ENCODE measurements around the gene POR.
"Not testable (repeated sequence)": the region's sequence is repeated elsewhere in the genome, so short reads cannot be mapped to it uniquely, and the experiment has no call there.

The POR gene

DNA sequence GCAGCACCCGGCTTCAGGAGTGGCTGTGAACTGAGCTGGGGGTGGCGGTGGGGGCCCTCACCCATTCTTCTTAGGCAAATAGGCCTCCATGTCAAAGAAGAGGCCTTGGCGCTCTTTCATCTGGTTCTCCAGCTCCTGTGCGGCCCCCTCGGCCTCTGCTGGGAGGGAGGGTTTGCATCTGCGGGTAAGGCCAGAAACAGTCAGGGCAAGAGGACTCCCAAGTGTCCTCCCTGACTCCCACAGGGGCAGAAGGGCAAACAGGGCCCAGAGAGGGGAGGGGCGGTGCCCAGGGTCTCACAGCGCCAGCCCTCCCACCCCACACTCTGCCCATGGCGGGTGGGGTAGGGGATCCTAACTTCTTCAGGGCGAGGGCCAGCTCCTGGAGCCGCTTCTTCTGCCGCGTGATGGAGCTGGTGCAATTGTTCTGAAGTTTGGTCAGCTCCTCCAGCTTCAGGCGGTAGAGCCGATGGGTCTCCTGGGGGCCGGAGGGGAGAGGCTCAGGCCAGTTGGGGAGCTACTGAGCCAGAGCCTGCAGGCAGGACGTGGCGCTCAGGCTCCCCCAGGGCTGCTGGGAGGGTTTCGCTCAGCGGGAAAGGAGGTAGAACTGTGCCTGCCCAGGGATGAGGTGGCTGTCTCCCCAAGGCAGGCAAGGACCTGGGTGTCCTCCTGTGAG, 77.3 kb downstream of the POR start:
- no peak for DNase-seq (ENCODE audit: low read depth)

DNA sequence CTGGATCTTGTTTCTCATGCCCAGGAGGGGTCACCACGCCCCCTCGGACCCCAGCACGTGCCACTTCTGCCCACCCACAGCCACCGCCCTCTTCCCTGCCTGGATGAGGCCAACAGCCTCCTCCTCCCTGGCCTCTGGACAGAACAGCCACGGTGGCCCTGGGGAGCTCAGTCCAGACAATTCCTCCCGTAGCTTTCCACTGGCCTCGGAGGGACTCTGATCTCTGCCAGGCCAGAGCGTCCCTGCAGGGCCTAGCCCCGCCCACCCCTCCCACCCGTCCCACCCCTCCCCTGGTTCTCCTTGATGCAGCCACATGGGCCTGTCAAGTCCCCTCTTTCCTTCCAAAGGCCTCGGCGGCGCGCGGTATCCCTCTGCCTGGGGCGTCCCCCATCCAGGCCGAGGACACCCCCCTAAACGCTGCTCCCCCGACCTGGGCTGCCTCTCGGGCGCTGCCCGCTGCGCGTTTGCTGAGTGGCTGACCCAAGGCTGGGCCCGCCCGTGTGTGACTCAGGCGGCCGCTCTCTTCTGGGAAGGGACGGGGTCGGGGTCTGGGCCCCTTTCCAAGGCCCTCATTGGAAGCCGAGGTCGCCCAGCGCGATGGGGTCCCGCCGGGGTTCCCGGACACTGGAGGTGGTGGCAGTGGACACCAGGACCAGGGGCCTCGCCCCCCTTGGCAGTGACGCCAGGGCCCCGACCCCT, 78.9 kb downstream of the POR start:
- no peak for DNase-seq (ENCODE audit: low read depth)

DNA sequence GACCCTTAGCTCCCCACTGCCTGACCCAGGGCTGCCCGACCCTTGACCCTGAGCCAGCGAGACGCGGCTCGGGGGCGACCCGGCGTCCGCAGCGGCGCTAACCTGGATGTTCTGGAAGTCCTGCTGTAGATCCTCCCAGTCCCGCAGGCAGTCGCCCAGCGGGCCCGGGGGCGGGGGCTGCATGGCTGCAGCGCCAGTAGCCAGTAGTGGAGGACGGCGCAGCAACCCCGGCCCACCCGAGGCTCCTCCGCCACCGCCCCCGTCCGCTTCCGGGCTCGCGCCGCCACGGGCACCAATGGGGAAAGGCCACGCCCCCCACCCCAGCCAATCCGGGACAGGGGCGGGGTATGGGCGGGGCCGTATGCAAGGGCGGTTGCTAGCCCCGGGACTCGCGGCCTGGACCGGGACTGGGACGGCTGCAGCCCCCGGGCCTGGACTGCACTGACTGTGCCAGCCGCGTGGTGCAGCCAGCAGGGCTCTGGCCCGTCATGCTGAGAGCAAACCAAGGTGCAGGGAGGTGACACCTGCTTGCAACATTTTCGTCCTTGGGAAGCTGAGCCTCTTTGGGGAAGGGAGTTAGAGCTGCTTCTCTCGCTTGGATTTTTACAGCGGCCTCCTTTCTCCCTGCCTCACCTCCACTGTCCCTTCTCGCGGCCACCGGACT, 79.6 kb downstream of the POR start, which contains the start of gene TMEM120A:
TSS of gene TMEM120A (minus strand) at position 208 of the 664 bp plus-strand sequence. CDS start at position 183, 25 bp downstream.
- DNase-seq (ENCODE audit: low read depth), result peak; percentile 33

DNA sequence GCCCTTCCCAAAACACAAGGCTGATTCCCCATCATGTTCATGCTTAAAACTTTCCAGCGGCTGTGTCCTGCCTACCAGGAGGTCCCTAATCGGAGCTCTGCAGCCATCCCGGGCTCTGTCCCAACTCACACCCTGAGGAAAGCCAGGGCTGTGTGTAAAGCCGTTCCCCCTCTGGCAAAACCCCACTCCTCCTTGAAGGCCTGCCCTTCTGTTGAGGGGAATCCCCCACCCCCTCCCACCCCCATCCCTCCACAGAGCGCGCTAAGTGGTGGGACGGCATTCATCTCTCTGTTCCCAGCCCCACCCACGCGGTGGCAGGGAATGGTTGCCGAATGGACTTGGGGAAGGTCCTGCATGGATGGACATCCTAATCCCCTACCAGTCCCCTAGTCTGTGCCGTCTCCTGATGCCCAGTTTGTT, 80.1 kb downstream of the POR start:
- no peak for DNase-seq (ENCODE audit: low read depth)

DNA sequence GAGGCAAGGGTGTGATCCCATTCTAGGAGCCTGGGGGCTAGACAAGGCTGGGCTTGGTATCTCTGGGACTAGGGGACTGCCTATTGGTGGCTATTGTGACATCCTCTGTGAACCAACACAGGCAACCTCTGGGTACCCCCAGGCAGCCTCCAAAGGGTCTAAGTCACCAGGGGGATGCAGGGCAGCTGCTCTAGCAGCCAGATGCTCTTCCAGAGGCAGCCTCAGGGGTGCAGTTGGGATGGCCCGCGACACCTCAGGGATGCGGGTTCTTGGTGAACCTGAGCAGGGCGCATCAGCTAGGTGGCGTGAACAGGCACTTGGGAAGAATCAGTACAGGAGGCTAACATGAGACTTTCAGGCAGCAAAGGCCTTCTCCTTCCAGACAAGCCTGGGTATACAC, 81.0 kb downstream of the POR start:
- DNase-seq (ENCODE audit: low read depth), result no peak

DNA sequence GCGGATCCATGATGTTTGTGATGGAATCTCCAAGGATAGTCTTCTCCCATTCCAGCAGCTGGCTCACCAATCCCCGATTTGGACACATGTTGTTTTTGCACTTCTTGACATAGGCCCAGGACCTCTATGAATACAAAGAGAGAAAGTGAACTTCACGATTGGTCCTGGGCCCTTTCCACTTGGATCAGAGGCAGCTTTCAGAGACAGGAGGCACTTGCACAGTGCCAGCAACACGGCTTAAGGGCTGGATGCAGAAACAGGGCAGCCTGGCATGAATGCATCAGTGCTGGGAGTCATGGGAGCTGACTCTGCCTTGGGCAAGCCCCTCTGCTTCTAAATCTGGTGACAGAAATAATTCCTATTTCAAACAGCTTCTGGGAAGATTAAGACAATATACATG, 81.5 kb downstream of the POR start:
- DNase-seq (ENCODE audit: low read depth), result no peak

DNA sequence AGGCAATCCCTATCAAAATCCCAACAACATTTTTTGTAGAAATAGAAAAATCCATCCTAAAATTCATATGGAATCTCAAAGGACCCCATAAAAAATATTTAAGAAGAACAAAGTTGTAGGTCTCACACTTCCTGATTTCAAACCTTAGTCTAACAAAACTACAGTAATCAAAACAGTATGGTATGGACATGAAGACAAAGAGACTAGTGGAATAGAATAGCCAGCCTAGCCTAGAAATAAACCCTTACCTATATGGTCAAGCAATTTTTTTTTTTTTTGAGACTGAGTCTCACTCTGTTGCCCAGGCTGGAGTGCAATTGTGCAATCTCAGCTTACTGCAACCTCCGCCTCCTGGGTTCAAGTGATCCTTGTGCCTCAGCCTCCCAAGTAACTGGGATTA, 83.1 kb downstream of the POR start:
- DNase-seq (ENCODE audit: low read depth), result no peak

DNA sequence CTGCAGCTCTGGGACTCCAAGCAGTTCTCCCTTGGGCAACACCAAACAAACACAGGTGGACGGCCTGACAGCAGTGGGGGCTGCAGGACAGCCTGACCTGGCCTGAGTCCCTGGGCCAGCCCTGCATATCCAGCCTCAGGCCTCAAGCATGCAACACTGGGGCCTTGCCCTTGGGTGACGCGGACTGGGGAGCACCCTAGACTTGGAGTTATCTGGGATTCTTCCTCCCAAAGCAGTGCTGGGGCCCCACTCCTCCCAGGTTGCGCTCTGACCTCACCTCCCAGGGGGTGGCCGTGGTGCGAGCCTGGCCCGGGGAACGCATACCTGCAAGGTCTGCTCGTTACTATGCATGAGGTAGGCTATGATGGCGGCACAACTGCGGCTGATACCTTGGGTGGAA, 85.6 kb downstream of the POR start:
- DNase-seq (ENCODE audit: low read depth), result no peak

DNA sequence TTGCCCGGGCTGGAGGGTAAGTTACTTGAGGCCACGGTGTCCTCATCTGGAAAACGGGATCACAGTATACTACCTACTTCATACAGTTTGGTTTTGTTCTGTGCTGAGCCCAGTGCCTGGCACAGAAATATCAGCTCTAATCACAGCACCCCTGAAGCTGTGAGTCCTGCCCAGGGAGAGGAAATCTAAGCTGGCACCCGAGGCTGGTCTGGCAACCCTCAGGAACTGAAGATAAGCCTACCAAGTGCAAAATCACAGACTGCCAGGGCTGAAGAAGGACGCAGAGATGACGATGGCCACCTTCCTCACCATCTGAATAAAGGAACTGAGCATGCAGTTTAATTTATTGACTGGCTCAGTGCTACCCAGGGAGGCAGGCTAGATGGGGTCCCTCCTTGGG, 87.2 kb downstream of the POR start:
- DNase-seq (ENCODE audit: low read depth), result no peak

DNA sequence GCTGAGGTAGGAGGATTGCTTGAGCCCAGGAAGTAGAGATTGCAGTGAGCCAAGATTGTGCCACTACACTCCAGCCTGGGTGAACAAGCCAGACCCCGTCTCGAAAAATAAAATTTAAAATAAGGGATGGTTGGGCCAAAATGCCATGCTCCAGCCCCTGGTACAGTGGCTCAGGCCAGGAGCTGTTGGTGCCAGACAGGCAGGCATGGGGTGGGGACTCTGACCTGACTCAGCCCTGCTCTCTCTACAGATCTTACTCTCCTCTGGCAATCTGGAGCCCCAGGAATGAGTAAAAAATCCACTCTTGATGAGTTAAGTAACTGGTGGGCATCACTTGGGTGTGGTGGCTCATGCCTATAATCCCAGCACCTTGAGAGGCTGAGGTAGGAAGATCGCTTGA, 87.9 kb downstream of the POR start:
- DNase-seq (ENCODE audit: low read depth), result no peak

DNA sequence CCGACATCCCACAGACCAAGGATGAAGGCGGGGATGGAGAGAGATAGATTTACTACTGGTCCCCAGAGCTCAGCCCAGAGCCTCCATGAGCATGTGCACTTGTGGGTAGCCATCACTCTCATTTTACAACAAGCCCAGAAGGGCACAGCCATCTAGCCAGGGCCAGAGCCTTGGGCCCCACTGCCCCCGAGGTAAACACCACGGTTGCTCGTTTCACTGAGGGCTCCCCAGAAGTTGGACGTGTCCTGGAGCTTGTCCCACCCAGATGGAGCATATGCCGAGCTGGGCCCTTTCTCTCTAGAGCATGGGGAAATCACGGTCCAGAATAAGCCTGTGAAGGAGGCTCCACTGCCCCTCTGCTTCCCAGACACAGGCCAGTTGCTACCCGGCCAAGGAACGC, 88.4 kb downstream of the POR start:
- DNase-seq (ENCODE audit: low read depth), result no peak

DNA sequence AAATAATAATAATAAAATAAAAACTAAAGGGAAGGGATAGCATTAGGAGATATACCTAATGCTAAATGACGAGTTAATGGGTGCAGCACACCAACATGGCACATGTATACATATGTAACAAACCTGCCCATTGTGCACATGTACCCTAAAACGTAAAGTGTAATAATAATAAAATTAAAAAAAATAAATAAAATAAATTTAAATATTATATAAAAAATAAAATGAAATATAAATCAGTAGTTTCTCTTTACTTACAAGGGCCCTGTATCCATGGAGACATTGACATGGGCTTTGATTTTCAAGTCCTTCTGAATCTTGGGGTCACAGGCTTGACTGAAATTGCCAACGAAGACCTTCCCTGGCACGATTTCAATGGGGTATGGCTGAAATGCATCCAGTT, 90.0 kb downstream of the POR start:
- DNase-seq (ENCODE audit: low read depth), result not testable (repeated sequence)

DNA sequence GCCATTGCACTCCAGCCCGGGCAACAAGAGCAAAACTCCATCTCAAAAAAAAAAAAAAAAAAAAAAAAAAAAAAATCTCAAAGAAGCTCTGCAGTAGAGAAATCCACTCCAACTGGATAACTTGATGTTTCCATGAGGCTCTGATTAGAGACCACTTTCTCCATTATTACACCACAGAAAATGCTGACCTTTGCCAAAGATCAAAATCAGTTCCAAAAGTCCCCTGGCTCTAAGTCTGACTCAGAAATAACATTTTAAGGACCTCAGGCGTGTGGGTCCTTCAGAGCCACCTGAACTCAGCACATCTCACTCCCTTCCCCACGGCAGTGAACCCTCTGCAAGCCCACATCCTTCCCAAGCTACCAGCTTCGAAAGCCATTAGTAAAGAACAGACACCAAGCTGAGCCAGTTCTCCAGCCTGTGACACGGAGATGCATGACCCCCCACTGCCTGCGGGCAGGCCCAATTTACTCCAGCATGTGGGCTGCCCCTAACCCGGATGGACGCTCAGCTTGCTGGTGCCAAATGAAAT, 93.3 kb downstream of the POR start:
- no peak for DNase-seq (ENCODE audit: low read depth)

DNA sequence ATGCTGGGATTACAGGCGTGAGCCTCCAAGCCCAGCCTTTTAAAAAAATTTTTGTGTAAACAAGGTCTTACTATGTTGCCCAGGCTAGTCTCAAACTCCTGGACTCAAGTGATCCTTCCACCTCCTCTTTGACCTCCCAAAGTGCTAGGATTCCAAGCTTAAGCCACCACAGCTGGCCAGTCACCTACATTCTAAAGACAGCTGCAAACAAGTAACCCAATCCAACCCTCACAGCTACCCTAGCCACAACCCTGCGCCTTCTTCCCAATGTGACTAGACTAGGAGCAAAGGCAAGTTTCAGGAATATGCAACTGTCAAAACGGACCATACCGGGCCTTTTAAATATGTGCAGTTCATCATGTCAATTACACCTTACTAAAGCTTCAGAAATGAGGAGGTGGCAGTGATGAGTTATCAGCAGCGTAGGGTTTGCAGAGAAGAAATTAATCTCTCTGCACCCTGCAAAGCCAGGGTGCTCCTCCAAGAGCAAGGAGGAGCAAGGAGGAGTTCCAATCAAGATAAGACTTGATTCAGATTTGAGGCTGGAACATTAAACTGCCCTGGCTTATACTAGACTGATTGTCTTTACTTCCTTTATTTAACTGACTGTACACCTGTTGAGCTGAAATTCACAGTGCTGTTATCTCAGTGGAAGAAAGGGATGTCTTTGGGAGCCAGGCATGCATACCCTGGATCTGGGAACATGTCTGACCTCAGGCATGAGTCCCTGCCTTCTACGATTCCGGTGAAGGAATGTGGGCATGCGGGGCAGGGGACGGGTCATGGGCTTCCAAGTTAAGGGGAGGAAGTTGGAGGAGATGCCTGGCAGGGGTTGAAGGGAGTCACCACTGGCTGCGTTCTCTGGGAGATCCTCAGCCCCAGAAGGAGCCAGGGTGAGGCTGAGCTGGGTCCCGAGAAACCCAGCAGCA, 95.0 kb downstream of the POR start:
- DNase-seq (ENCODE audit: low read depth), result no peak

DNA sequence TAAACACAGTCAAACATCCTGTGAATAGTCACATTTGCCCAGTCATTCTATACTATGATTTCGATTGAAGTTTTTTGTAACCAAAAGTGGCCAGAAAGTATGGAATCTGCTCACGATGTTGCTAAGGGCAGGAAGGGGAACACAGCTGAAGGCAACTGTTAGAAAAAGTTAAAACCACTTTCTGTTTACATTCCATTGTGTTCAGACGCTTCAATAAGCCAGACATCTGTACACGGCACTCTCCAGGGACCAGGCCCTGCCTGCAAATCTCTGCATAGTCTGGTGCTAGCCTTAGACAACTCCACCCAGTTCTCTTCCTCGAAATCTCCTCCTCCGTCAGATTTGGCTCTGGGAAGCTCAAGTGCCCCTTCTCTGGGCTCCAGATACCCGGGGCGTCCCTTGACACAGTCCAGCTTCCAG, 96.5 kb downstream of the POR start:
- no peak for DNase-seq (ENCODE audit: low read depth)

DNA sequence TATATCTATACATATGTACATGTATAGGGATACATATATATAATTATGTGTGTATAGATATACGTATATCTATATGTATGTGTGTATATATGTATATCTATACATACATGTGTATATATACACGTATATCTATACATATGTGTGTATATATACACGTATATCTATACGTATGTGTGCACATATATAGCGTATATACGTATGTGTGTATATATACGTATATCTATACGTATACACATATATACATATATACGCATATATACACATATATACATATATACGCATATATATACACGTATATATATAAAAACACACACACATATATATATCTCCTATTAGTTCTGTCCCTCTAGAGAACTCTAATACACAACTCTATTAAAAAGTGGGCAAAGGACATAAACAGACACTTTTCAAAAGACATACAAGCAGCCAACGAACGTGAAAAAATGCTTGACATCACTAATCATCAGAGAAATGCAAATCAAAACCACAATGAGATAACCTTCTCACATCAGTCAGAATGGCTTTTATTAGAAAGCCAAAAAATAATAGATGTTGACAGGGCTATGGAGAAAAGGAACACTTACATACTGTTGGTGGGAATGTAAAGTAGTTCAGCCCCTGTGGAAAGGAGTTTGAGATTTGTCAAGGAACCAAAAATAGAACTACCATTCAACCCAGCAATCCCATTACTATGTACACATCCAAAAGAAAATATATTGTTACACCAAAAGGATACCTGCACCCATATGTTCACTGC, 101.4 kb downstream of the POR start:
- DNase-seq (ENCODE audit: low read depth), result no peak

DNA sequence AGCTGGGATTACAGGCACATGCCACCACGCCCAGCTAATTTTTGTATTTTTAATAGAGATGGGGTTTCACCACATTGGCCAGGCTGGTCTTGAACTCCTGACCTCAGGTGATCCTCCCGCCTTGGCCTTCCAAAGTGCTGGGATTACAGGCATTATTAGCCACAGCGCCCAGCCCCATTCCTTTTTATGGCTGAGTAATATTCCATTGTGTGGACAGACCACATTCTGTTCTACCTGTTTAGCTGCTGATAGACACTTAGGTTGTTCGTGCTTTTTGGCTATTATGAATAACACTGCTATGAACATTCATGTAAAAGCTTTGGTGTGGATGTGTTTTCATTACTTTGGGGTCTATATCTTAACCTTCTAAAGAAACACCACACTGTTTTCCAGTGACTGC, 103.6 kb downstream of the POR start:
- DNase-seq (ENCODE audit: low read depth), result not testable (repeated sequence)

DNA sequence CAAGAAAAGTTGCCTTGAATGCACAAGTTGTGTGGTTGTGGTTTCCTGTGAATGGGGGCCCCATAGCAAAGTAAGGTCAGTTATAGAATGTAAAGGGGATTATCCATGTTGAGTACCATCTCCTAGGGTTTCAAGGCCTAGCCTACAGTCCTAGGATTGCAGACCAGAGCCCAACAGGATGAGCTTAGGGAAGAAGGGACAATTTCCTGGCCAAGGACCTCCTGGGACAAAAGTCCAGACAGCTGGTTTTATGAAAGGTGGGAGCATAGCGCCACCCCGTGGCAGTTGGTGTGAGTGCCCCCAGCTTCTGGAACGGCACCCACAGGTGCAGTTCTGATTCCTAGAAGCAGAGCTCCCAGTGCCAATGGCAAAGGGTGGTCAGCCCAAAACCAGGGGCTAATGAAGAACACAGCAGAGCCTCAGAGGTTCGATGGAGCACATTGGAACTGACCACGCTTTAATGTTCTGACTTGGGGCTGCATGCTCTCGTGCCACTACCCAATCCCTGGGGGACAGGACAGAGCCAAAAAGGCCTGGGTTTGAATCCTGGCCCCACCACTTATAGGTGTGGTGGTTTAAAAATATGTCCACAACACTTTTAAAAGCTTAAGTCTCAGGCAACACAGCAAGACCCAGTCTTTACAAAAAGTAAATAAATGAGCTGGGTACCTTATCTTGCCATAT, 105.2 kb downstream of the POR start:
- peak; percentile 4 for DNase-seq (ENCODE audit: low read depth)

DNA sequence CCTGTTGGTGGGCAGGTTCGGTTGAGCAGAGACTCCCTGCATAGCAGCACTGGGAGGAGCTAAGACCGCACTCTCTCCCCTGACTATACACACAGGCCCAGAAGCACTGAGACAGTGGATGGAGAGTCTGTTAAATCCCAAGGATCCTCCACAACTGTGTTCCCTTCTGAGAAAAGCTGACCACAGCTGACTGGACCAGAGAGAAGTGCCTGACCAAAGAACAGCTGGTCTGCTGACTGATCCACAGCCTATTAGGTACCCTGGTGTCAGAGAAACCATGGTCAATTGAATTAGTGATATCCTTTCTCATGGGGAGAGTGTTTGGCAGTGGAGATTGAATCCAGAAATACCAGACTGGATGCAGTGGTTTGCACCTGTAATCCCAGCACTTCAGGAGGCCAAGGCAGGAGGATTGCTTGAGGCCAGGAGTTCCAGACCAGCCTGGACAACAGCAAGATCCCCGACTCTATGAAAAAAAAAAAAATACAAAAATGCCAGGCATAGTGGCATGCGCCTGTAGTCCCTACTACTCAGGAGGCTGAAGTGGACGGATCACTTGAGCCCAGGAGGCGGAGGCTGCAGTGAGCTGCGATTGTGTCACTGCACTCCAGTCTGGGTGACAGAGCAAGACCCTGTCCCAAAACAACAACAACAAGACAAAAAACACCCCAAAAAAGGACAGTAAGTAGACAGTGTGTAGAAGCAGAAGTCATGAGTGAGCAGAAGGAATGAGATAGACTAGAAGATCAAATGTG, 107.2 kb downstream of the POR start:
- no peak for DNase-seq (ENCODE audit: low read depth)

DNA sequence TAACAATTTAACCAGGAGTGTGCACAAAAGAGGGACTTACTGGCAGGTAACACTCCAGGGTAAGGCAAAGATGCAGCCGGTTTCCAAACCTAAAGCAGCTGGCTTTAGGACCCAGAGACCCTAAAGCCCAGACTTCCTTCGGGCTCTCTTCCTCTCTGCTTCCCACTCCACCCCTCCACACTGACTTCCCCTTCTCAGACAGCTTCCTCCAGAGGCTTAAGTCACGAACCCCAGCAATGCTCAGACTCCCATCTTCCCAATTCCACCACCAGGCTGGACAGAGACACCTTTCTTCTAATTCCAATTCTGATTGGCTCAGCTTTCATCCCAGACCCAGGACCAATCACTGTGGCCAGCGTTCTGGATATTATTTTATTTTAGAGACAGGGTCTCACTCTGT, 108.0 kb downstream of the POR start:
- DNase-seq (ENCODE audit: low read depth), result no peak

Measured in HS-5 (cell line).